NCI-H82 treated with DMSO at 0.1 percent for 48 hours (cell line): Measurements from ENCODE around the gene IDH2.

Source experiments
- DNase-seq: peaks from one replicate; lab custom pipeline; 2025; ENCODE audit not compliant: unreplicated experiment; lab: John Stamatoyannopoulos, UW

The IDH2 gene

GRCh38 chr15:90044916-90045371 lies 57.3 kb downstream of the IDH2 start:
- DNase-seq, result no peak

GRCh38 chr15:90044191-90044590 lies 58.1 kb downstream of the IDH2 start:
- no peak for DNase-seq

GRCh38 chr15:90043530-90044010 lies 58.7 kb downstream of the IDH2 start:
- no peak for DNase-seq

- no peak for DNase-seq
Observed at GRCh38 chr15:90042766-90043529, 59.3 kb downstream of the IDH2 start.

- DNase-seq, result no peak
Observed at GRCh38 chr15:90042356-90042755, 59.9 kb downstream of the IDH2 start.

GRCh38 chr15:90040618-90041017 lies 61.6 kb downstream of the IDH2 start:
- DNase-seq, result no peak

- DNase-seq, result no peak
Observed at GRCh38 chr15:90039996-90040395, 62.3 kb downstream of the IDH2 start.

- no peak for DNase-seq
Observed at GRCh38 chr15:90038632-90039095, 63.6 kb downstream of the IDH2 start.

- DNase-seq, result no peak
Observed at GRCh38 chr15:90037961-90038631, 64.2 kb downstream of the IDH2 start.

GRCh38 chr15:90037511-90037860 lies 64.8 kb downstream of the IDH2 start:
- no peak for DNase-seq

GRCh38 chr15:90036806-90037510 lies 65.3 kb downstream of the IDH2 start:
- DNase-seq, result no peak

- no peak for DNase-seq
Observed at GRCh38 chr15:90036343-90036742, 65.9 kb downstream of the IDH2 start.

GRCh38 chr15:90035840-90036230 lies 66.4 kb downstream of the IDH2 start:
- DNase-seq, result no peak

- no peak for DNase-seq
Observed at GRCh38 chr15:90035095-90035839, 67.0 kb downstream of the IDH2 start.

GRCh38 chr15:90033448-90033847 lies 68.8 kb downstream of the IDH2 start:
- DNase-seq, result no peak
